NOMO-1 treated with DMSO at 0.1 percent for 48 hours (cell line): ENCODE results near the gene SHANK3.
"Not testable (repeated sequence)": the region's sequence is repeated elsewhere in the genome, so short reads cannot be mapped to it uniquely, and the experiment has no call there.

Experiments
- DNase-seq: peaks from one replicate; lab custom pipeline; 2025; ENCODE audit not compliant: unreplicated experiment; lab: John Stamatoyannopoulos, UW

Gene SHANK3

GRCh38 chr22:50672471-50673230, at the start of gene SHANK3:
TSS of gene SHANK3 (plus strand) at chr22:50672823.
- DNase-seq = no peak

- no peak for DNase-seq
Measured at GRCh38 chr22:50624347-50625130, 48.1 kb upstream of the SHANK3 start.

GRCh38 chr22:50625131-50625567, 47.5 kb upstream of the SHANK3 start:
- no peak for DNase-seq

- no peak for DNase-seq
Measured at GRCh38 chr22:50625568-50626313, 46.9 kb upstream of the SHANK3 start.

- no peak for DNase-seq
Measured at GRCh38 chr22:50626314-50626849, 46.2 kb upstream of the SHANK3 start.

- DNase-seq = no peak
Measured at GRCh38 chr22:50626850-50627641, 45.6 kb upstream of the SHANK3 start.

GRCh38 chr22:50627642-50628542, 44.7 kb upstream of the SHANK3 start, which contains the start of gene ARSA:
TSS of gene ARSA (minus strand) at chr22:50628152. CDS start at chr22:50627779, 373 bp downstream.
- peak; percentile 76 for DNase-seq

- no peak for DNase-seq
Measured at GRCh38 chr22:50628543-50629134, 44.0 kb upstream of the SHANK3 start.

- DNase-seq = no peak
Measured at GRCh38 chr22:50630376-50630775, 42.2 kb upstream of the SHANK3 start.

- DNase-seq = no peak
Measured at GRCh38 chr22:50633086-50633485, 39.5 kb upstream of the SHANK3 start.

GRCh38 chr22:50633771-50634170, 38.9 kb upstream of the SHANK3 start:
- no peak for DNase-seq

GRCh38 chr22:50635591-50635990, 37.0 kb upstream of the SHANK3 start:
- no peak for DNase-seq

- not testable (repeated sequence) for DNase-seq
Measured at GRCh38 chr22:50640296-50640695, 32.3 kb upstream of the SHANK3 start.

- no peak for DNase-seq
Measured at GRCh38 chr22:50640857-50641647, 31.6 kb upstream of the SHANK3 start.

GRCh38 chr22:50641696-50642607, 30.7 kb upstream of the SHANK3 start:
- DNase-seq = no peak

- not testable (repeated sequence) for DNase-seq
Measured at GRCh38 chr22:50643021-50643820, 29.4 kb upstream of the SHANK3 start.
